ENCODE measurements around the gene IL13RA2.

Gene IL13RA2

GRCh38 chrX:115047181-115047580 is 29.8 kb upstream of the IL13RA2 start:
- FAIRE-seq (no peak), DNase-seq (ENCODE audit: insufficient read length, low spot score) (no peak)
- no peak for TF ChIP-seq CTCF (IDR thresholded peaks at IDR 0.05; ENCODE audit: insufficient read depth, missing control alignments)

- TF ChIP-seq CTCF (IDR thresholded peaks at IDR 0.05; ENCODE audit: insufficient read depth, missing control alignments), result no peak
- FAIRE-seq, result no peak
- DNase-seq (ENCODE audit: insufficient read length, low spot score), result no peak
These were observed 23.0 kb upstream of the IL13RA2 start for GRCh38 chrX:115040417-115040816.

- DNase-seq (ENCODE audit: insufficient read length, low spot score), result no peak
- no peak for TF ChIP-seq CTCF (IDR thresholded peaks at IDR 0.05; ENCODE audit: insufficient read depth, missing control alignments)
- no peak for FAIRE-seq
These were observed 21.0 kb upstream of the IL13RA2 start for GRCh38 chrX:115038406-115038805.

GRCh38 chrX:115036029-115036428 is 18.6 kb upstream of the IL13RA2 start:
- no peak for DNase-seq (ENCODE audit: insufficient read length, low spot score)
- no peak for TF ChIP-seq CTCF (IDR thresholded peaks at IDR 0.05; ENCODE audit: insufficient read depth, missing control alignments)
- FAIRE-seq, result no peak

GRCh38 chrX:115031989-115032388 is 14.6 kb upstream of the IL13RA2 start:
- no peak for TF ChIP-seq CTCF (IDR thresholded peaks at IDR 0.05; ENCODE audit: insufficient read depth, missing control alignments)
- DNase-seq (ENCODE audit: insufficient read length, low spot score), result no peak
- no peak for FAIRE-seq

- no peak for FAIRE-seq
- no peak for TF ChIP-seq CTCF (IDR thresholded peaks at IDR 0.05; ENCODE audit: insufficient read depth, missing control alignments)
These were observed 13.2 kb upstream of the IL13RA2 start for GRCh38 chrX:115030625-115031024.

GRCh38 chrX:115029869-115030570 is 12.6 kb upstream of the IL13RA2 start:
- FAIRE-seq (no peak), DNase-seq (ENCODE audit: insufficient read length, low spot score) (no peak)
- no peak for TF ChIP-seq CTCF (IDR thresholded peaks at IDR 0.05; ENCODE audit: insufficient read depth, missing control alignments)

More at GRCh38 chrX:115030625-115031024, 13.2 kb upstream of the IL13RA2 start:
- DNase-seq (ENCODE audit: insufficient read length, low spot score), result no peak

All from D721Med (cell line).